DMS53 (cell line): ENCODE measurements around the gene SPATA3.

Experiments
- DNase-seq: peaks from one replicate; lab custom pipeline; 2025; lab: John Stamatoyannopoulos, UW

The SPATA3 gene

GRCh38 chr2:231029563-231029962 lies 33.6 kb downstream of the SPATA3 start:
- DNase-seq = no peak

DNA sequence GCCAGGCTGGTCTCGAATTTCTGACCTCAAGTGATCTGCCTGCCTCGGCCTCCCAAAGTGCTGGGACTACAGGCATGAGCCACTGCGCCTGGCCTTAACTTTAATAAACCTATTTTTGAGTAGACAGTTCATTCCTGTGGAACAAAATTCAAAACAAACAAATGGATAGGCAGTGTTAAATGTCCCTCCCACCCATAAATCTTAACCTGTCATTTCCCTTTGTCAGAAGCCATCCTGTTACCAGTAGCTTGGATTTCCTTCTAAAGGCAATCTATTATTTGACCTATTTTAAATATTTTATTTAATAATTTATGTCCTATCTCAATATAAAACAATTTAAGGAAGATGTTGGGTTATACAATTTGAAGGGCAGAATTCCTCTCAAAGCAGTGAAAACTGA lies 34.8 kb downstream of the SPATA3 start:
- no peak for DNase-seq

DNA sequence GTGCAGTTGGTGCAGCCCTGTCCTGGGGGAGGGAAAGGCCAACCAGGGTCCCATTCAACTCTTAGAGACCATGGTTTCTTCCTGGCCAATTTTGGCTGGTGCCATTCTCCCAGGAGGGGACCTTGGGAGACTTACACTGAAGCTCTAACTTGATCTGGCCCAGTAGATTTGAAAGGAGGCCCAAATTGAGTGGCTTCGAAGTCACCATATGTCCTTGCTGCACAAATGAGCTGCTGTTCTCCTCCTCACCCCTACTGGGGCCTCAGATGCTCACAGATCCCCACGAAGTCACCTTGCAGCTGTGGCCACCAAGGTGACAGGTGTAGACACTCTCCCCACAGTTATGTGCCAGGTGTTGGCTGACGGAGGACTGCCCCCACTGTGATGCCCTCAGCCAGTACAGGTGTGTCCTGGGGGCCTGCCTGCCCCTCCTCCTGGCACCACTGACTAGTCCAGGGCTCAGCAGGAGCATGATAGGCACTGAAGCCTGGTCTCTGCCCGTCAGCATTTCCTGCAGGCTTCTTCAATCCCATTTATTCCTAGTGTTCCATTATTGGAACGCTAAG lies 36.7 kb downstream of the SPATA3 start:
- DNase-seq = no peak

- no peak for DNase-seq
These were observed 37.5 kb downstream of the SPATA3 start for GRCh38 chr2:231033147-231034132.

- DNase-seq = no peak
These were observed 38.5 kb downstream of the SPATA3 start for GRCh38 chr2:231034291-231034882.

DNA sequence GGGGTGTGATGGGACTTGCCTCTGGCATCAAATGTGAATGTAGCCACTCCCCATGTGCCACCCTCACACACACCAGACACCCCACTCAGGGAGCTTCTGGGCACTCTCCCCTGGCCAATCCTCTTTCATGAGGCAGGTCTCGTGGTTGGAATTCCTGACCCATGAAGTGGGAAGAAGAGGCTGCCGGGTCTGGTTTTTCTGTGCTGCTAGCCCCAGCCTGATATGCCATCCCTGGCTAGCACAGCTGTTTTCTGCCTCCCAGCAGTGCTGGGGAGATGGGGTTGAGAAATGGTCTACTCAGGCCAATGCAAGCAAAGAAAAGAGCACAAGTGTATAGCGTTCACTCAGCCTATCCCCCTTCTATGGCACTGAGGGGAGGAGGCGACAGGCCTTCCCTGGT lies 40.2 kb downstream of the SPATA3 start:
- DNase-seq = no peak

- DNase-seq = no peak
These were observed 40.7 kb downstream of the SPATA3 start for GRCh38 chr2:231036578-231037106.

DNA sequence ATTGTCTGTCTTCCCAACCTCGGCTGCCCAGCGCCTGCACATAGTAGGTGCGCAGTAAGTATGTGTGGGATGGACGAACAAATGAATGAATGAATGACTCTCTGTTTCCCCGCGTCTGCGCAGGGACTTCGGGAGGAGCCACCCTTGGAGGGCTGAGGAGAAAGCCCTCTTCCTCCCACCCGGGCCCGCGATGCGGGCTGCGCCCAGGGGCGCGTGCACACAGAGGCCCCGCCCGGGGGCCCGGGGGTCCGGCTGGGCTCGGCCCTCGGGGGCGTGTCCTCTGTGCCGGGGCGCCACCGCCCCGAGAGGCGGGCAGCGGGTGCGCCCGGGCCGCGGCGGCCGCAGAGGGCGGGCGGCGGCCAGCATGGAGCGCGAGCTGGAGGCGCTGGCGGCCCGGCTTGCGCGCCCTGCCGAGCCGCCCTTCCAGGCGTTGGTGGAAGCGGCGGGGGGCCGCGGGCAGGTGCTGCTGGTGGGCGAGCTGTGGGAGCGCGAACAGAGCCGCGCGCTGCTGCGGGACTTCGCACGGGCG lies 41.3 kb downstream of the SPATA3 start, which contains the start of gene C2orf72:
Gene C2orf72 (plus strand): TSS at position 322 of the 529 bp plus-strand sequence. CDS start 43 bp downstream, at position 365.
- DNase-seq = peak; percentile 59

- peak; percentile 59 for DNase-seq
These were observed 42.0 kb downstream of the SPATA3 start for GRCh38 chr2:231037731-231038482.

DNA sequence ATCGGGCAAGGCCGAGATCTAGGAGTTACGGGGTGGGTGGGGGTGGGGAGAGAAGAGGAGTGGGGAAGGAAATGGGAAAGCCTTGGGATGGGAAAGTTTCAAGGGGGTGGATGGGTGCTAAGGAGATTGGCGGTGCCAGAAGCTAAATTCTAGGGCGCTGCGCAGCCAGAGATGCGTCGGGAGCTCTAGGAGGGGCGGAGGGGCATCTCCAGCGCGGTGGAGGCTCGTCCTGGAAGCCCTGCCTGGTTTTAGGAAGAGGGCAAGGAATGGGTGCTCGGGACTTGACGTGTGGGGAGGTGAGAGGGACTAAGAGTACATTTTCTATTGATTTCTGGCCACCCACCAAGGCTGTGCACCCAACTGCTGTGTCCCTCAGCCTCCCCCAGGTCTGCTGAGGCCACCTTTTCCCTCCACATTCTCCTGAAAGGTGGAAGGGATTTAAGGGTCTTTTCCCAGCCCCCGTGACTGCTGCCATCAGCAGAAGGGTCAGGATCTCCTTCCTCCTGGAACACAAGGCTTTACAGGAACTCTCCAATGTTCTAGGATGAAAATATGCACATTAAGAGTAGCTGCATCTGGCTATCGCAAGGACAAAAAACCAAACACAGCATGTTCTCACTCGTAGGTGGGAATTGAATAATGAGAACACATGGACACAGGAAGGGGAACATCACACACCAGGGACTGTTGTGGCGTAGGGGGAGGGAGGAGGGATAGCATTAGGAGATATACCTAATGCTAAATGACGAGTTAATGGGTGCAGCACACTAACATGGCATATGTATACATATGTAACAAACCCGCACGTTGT lies 42.8 kb downstream of the SPATA3 start:
- DNase-seq = no peak

- DNase-seq = no peak
These were observed 43.4 kb downstream of the SPATA3 start for GRCh38 chr2:231039294-231039664.

GRCh38 chr2:231039821-231040364 lies 44.0 kb downstream of the SPATA3 start:
- no peak for DNase-seq

- DNase-seq = no peak
These were observed 45.3 kb downstream of the SPATA3 start for GRCh38 chr2:231041061-231041689.

DNA sequence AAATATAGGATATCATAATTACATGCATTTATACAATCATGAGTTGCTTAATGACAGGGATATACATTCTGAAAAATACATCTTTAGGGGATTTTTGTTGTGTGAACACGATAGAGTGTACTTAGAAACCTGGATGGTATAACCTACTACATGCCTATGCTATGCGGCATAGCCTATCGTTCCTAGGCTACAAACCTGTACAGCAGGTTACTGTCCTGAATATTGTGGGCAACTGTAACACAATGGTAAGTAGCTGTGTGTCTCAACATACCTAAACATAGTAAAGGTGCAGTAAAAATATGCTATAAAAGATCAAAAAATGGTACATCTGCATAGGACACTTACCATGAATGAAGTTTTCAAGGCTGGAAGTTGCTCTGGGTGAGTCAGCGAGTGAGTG lies 47.9 kb downstream of the SPATA3 start:
- DNase-seq = no peak

DNA sequence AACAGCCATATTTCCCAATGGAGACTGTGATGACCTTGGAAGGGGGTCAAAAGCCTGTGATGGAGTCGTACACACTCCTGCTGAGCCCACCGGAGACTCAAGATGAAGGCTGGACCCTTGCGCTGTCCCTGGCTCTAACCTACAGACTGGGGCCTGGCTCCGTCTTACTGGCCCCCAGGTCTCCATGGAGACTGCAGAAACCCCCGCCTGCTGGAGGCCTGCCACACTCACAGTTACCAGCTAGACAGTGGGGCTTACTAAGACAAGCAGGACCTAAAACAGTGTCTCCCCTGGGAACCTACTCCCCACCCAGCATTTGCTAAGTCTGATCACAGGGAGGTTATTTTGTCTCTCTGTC lies 51.0 kb downstream of the SPATA3 start:
- DNase-seq = no peak

GRCh38 chr2:231047274-231047922 lies 51.5 kb downstream of the SPATA3 start:
- DNase-seq = no peak

DNA sequence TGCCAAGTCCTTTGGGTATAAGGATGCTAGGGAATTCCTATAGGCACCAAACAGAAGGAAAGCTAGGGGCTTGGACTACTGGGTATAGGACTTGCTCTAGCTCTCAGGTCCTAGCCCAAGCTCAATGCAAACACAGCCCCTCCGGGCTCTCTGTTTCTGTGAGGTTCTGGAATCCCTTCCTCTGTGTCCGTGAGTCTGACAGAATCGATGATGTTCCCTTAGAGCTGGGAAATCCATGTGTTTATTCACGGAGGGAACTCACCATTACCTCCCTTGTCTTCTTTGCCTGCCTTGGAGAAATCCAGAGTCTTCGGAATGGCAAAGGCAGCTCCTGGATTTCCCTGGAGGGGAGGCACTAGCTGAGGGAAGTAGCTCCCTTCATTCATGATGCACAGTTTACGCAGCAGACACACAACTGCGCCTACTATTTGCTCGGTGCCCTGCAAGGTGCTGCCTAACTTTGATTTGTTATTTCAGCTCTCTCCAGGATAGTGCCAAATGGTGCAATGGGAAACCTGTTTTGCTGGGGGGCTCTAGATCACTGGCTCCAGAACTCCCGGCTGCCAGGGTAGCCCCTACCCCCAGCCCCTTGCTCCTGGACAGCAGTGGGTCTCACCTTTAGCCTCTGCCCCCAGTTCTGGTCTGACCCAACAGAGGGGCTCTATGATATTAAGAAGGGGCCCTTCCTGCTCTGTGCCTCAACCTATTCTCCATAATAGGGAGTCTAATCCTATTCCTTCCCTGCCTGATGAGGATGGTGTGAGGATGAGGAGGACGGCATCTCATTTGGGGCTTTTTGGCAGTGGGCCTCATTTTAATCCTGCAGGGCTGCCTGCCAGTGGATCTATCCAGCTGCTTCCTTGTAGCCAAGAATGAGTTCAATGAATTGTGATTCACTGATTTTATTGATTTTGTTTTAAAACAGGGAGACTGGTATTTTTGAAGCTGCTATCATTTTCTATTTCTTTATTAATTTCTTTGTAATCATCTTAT lies 52.3 kb downstream of the SPATA3 start:
- no peak for DNase-seq

GRCh38 chr2:231049286-231050017 lies 53.5 kb downstream of the SPATA3 start:
- no peak for DNase-seq
